Peyer's patch (tissue), 4 donors: ENCODE data around the gene MYRIP. TPM values are rescaled to one million over a fixed set of nuclear protein-coding genes. Genes with fewer than 3 reads are reported as not detected.

ENCODE experiments used
- DNase-seq, 3 donors: peaks; one replicate each; pipeline ENCODE4 v3.0.0-alpha.2; 2017 to 2019
- H3K27ac ChIP-seq, 4 donors: fragments of 200-600 bp; sonication (generic); one replicate each; pipeline ENCODE4 v1.5.1; 2016 to 2019
- H3K27me3 ChIP-seq, 2 donors: fragments of 200-600 bp; sonication (generic); one replicate each; pipeline ENCODE4 v1.5.1; 2019
- H3K36me3 ChIP-seq, 3 donors: fragments of 200-600 bp; sonication (generic); one replicate each; pipeline ENCODE4 v1.5.1; 2016 to 2019
- H3K4me1 ChIP-seq, 4 donors: fragments of 200-600 bp; sonication (generic); one replicate each; pipeline ENCODE4 v1.5.1; 2016 to 2019
- H3K4me3 ChIP-seq, 4 donors: fragments of 200-600 bp; sonication (generic); 1 replicate in 3 of 4; 2 replicates in 1 of 4; pipeline ENCODE4 v1.5.1; 2016 to 2019; ENCODE audit warnings: mild to moderate bottlenecking in 1 of 4
- H3K9me3 ChIP-seq, 4 donors: fragments of 200-600 bp; sonication (generic); one replicate each; pipeline ENCODE4 v1.5.1; 2016 to 2019; ENCODE audit warnings: mild to moderate bottlenecking in 1 of 4
- CTCF ChIP-seq, 6 experiments: fragments of 450-650 bp in 4 of 6; fragments of 200-600 bp in 2 of 6; sonication (generic) in 1 of 6; IDR thresholded peaks; one replicate each; pipeline ENCODE4 v1.5.1; 2017 to 2019; ENCODE audit warnings: antibody characterized with exemption in 6 of 6, mild to moderate bottlenecking in 3 of 6, moderate library complexity in 1 of 6
- POLR2A ChIP-seq, 2 donors: fragments of 450-650 bp; IDR thresholded peaks; one replicate each; pipeline ENCODE4 v1.5.1; 2017; ENCODE audit warnings: antibody characterized with exemption in 2 of 2, mild to moderate bottlenecking in 2 of 2, moderate library complexity in 2 of 2
- total RNA-seq, 4 donors: library from RNA; depleted of rRNA; stranded (reverse); fragments of >200 nt; gene quantifications; one replicate each; pipeline ENCODE4 v1.1.0, GENCODE V29; 2016

The MYRIP gene
- total RNA-seq, 4 donors from 2014 or later: 6.0 to 12.4 (median 8.3) TPM

DNA sequence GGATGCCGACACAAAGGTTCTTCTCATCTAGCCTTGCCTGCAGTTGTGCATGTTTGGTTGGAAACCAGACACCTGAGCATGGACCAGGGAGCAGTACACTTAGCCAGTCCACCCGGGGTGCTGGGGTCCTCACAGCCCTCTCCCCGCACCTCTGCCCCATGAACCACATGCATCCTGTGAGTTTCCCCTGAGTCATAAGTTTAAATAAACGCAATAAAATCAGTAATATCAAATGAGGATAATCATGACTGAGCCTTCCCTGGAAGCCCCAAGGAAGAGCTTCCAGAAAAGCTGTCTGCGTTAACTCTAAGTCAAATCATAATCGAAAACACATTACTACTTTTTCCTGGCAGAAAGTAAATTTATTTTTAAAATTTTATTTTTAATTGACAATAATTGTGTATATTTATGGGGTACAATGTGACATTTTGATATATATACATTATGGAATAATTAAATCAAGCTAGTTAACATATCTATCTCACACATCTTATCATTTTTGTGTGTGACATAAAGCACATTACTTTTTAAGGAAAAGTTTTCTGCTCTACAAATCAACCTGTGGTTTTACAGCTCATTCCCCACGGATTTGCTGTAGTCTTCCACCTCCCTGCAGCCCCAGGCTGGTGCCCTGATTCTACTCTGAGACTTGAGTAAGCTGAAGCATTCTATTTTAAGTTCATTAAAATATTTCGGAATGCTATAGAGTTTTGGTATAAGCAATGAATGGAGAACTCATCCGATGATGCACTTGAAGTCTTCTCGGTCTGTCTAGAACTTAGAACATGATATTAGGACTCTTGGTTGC lies 334.1 kb downstream of the MYRIP start:
- Histone ChIP-seq H3K36me3 (no peaks in the 10 kb centered on the region), H3K4me1 (no peaks in the 10 kb centered on the region), H3K9me3 (no peaks in the 10 kb centered on the region), H3K27ac (no peak overlapping the region), H3K27me3 (no peaks in the 10 kb centered on the region), H3K4me3 (no peak overlapping the region)
- DNase-seq: no peak
- TF ChIP-seq POLR2A (IDR thresholded peaks at IDR 0.05) (no peak), CTCF (IDR thresholded peaks at IDR 0.05) (no peak)

- no peaks in the 10 kb centered on the region for H3K36me3 ChIP-seq
- H3K27ac ChIP-seq: no peak overlapping the region
- no peaks in the 10 kb centered on the region for H3K4me1 ChIP-seq
- no peaks in the 10 kb centered on the region for H3K27me3 ChIP-seq
- no peak for TF ChIP-seq POLR2A (IDR thresholded peaks at IDR 0.05)
- no peak for TF ChIP-seq CTCF (IDR thresholded peaks at IDR 0.05)
- no peaks in the 10 kb centered on the region for H3K9me3 ChIP-seq
- no peak for DNase-seq
- H3K4me3 ChIP-seq: no peak overlapping the region
These were observed 339.4 kb downstream of the MYRIP start for GRCh38 chr3:40148827-40149226.

DNA sequence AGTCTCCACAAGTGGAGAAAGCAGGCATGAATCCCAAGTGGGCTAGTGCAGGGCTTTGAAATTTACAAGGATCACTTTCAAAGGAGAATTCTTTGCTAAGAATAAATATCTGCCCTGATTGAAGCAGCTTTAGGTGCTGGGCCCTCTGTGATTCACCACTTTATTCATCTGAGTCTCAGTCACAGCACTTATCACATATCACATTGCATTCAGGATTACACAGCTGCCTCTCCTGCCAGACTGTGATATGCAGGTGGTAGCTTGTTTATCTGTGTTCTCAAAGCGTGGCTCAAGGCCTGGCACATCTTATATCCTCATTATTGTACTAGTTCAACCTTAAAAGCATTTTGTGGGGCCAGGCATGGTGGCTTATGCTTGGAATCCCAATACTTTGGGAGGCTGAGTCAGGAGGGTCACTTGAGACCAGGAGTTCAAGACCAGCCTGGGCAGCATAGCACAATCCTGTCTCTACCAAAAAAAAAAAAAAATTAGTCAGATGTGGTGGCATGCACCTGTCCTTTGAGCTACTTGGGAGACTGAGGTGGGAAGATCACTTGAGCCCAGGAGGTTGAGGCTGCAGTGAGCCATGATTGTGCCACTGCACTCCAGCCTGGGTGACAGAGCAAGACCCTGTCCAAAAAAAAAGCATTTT lies 343.2 kb downstream of the MYRIP start:
- Histone ChIP-seq H3K27ac (no peak overlapping the region), H3K4me1 (no peaks in the 10 kb centered on the region), H3K27me3 (no peaks in the 10 kb centered on the region), H3K36me3 (no peaks in the 10 kb centered on the region), H3K9me3 (no peaks in the 10 kb centered on the region), H3K4me3 (no peak overlapping the region)
- no peak for DNase-seq
- TF ChIP-seq CTCF (IDR thresholded peaks at IDR 0.05): no peak
- TF ChIP-seq POLR2A (IDR thresholded peaks at IDR 0.05): no peak

DNA sequence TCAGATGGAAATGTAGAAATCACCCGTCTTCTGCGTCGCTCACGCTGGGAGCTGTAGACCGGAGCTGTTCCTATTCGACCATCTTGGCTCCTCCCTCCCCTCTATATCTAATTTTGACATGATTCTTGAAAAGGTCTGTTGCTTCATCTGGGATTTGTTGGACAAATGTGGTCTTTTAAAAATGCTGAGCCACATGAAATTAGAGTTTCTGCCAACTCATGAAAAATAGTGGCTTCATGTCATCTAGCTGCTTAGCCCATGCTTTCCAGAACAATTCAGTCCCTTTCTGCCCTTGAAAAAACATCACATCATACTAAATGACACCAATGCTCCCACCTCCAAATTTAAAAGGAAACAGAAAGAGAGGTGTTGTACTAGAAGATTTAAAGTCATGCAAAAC lies 351.5 kb downstream of the MYRIP start:
- no peak for TF ChIP-seq CTCF (IDR thresholded peaks at IDR 0.05)
- TF ChIP-seq POLR2A (IDR thresholded peaks at IDR 0.05): no peak
- no peaks in the 10 kb centered on the region for H3K4me1 ChIP-seq
- no peak overlapping the region for H3K4me3 ChIP-seq
- no peaks in the 10 kb centered on the region for H3K36me3 ChIP-seq
- no peaks in the 10 kb centered on the region for H3K9me3 ChIP-seq
- DNase-seq: no peak
- no peaks in the 10 kb centered on the region for H3K27me3 ChIP-seq
- H3K27ac ChIP-seq: no peak overlapping the region

DNA sequence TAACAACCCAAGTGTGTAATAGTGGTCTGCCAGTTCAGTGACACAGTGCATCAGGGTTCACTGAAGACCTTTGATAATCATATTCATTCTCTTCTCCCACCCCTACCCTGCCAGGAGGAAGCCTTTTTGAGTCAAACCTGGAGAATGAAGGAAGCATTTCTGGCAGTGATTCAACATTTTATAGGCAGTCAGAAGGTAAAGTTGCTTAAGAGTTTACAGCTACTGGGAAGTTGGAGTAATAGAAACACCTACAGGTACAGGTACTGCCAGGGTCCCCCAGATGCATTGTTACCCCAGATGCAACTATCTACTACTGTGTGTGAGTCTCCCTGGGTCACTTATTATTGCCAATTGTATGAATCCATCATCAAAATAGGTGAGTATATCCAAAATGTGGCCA lies 353.2 kb downstream of the MYRIP start:
- no peak for DNase-seq
- no peaks in the 10 kb centered on the region for H3K36me3 ChIP-seq
- no peak for TF ChIP-seq POLR2A (IDR thresholded peaks at IDR 0.05)
- TF ChIP-seq CTCF (IDR thresholded peaks at IDR 0.05): no peak
- H3K4me3 ChIP-seq: no peak overlapping the region
- H3K27ac ChIP-seq: no peak overlapping the region
- peaks cover 0 to 1% (median 0%) of the 10 kb centered on the region in 4 donors for H3K4me1 ChIP-seq
- H3K27me3 ChIP-seq: no peaks in the 10 kb centered on the region
- H3K9me3 ChIP-seq: no peaks in the 10 kb centered on the region
